Peyer's patch (tissue), 4 donors: ENCODE data around the gene LRP5.

ENCODE experiments used
- CTCF ChIP-seq, 6 experiments: fragments of 450-650 bp in 4 of 6; fragments of 200-600 bp in 2 of 6; sonication (generic) in 1 of 6; IDR thresholded peaks; one replicate each; pipeline ENCODE4 v1.5.1; 2017 to 2019; ENCODE audit warnings: antibody characterized with exemption in 6 of 6, mild to moderate bottlenecking in 3 of 6, moderate library complexity in 1 of 6
- POLR2A ChIP-seq, 2 donors: fragments of 450-650 bp; IDR thresholded peaks; one replicate each; pipeline ENCODE4 v1.5.1; 2017; ENCODE audit warnings: antibody characterized with exemption in 2 of 2, mild to moderate bottlenecking in 2 of 2, moderate library complexity in 2 of 2

- TF ChIP-seq POLR2A (IDR thresholded peaks at IDR 0.05), result no peak
- no peak for TF ChIP-seq CTCF (IDR thresholded peaks at IDR 0.05)
Observed at GRCh38 chr11:68302256-68302655, 10.1 kb upstream of the LRP5 start.
